GM19328 (cell line): Measurements from ENCODE around the gene SKA3.
"Not testable (repeated sequence)": the region's sequence is repeated elsewhere in the genome, so short reads cannot be mapped to it uniquely, and the experiment has no call there.

Source experiments
- ATAC-seq: cut with Tn5 transposase; IDR thresholded peaks from one replicate; pipeline ENCODE4 v1.9.1; 2021; ENCODE audit warnings: mild to moderate bottlenecking, moderate library complexity; ENCODE audit not compliant: unreplicated experiment

The SKA3 gene

DNA sequence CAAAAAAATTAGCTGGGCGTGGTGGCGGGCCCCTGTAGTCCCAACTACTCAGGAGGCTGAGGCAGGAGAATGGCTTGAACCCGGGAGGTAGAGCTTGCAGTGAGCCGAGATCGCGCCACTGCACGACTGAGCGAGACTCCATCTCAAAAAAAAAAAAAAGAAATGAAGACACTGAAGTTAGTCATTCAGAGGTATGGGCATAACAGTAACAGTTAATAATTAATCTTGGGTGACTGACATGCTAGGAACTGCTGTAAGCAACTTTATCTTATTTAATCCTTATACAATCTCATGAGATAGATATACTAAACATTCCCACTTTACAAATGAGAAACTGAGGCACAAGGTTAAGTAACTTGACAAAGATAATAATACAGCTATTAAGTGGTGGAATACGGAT is 4.9 kb downstream of the SKA3 start:
- no peak for ATAC-seq

DNA sequence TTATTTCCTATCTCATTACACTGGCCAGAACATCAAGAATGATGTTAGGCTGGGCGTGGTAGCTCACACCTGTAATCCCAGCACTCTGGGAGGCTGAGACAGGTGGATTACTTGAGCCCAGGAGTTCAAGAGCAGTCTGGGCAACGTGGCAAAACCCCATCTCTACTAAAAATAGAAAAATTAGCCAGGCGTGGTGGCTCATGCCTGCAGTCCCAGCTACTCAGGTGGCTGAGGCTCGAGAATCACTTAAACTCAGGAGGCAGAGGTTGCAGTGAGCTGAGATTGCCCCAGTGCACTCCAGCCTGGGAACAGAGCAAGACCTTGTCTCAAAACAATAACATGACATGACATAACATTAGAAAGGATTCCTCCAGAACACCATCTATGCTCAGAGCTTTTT is 10.7 kb downstream of the SKA3 start:
- not testable (repeated sequence) for ATAC-seq

GRCh38 chr13:21164631-21165030 is 11.7 kb downstream of the SKA3 start:
- no peak for ATAC-seq

DNA sequence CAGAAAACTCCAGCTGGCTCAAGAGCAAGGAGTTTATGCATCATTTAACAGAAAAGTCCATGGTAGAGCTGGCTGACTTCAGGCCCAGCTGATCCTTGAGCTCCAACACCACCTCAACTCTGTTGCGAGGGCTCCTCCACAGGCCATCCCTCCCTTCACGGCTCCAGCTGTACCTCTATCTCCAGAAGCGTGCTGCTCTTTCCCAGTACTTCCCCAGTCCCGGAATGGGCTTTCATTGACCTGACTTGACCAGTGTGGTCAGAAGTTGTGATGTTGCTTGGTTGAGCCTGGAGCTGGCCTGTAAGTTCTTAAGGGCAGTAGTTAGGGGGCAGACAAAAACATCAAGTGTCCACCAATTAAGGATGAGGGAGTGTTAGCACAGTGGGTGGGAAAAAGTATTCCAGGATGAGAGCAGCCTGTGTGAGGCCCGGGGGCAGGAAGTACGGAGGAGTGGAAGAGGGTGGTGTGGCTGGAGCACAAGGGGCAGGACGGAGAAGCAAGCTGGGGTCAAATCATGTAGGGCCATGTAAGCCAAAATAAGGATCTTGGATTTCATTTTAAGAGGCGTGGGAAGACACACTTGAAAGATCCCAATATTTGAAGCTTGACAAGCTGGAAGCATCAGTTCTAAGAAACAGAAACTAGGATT is 24.0 kb downstream of the SKA3 start:
- no peak for ATAC-seq

DNA sequence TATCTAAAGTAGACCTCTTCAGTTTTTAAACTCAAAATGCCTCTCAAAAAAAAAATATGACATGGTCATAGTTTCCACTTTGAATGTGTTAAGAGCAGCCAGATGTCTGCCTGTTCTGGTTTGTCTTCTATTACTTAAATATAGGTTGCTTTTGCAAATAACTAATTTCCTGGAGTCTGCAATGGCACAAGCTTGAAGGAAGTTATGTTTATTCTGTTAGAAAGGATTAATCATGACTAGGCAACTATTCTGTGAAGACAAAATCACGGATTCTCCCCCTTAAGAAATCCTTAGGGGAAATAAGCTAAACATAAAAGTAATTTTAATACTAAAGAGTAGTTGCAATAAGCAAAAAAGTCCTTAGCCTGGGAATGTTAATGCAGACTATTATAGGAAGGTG is 26.3 kb downstream of the SKA3 start:
- ATAC-seq, result no peak

- ATAC-seq, result no peak
Measured at GRCh38 chr13:21149568-21149967, 26.8 kb downstream of the SKA3 start.

DNA sequence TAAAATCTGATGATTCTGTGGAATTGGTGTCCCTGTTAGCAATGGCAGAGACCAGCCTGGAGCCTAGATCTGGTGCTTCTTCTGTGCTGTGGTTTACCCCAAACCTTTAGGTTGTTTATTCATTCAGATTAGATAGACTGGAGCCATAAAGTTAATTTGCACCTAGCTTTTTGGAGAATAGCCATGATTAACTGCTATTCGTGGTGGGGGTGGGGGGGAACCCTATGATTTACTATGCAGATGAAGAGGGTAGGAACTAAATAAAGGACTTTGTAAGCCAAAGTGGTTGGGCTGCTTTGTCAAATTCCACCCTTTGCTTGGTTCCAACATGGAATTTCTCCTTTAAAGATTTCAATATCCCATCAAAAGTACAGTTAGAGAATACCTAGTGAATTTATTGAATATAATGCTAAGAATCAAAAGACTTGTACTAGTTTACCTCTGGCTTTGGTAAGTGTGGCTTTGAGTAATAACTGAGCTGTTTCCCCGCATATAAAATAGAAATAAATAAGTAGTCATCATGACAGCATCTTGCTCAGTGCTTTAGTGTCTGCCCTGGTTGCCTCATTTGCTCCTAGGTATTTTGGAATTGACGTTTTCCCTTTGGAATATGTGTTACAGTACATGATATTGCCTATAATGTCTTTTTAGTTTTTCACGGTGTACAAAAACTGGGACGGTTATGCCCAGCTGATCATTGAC is 27.6 kb downstream of the SKA3 start:
- no peak for ATAC-seq

DNA sequence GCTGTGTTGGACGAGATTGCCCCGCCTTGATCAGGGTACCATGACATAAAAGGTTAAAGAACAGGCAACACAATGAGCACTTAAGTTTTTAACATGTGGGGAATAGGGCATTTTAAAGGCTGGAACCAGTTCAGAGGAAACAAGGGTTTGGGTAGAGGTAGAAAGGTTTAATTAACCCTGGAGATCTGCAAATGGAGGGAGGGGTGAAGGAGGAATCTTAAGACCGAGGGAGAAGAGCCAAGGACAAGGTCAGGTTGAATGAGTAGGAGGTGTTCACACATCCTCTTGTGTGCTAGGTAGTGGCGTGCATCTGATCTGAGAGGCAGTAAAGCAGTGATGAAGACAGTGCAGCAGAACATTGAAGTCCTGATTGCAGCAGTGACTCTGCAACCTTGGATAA is 28.5 kb downstream of the SKA3 start:
- ATAC-seq, result no peak

- ATAC-seq, result no peak
Measured at GRCh38 chr13:21142766-21143165, 33.6 kb downstream of the SKA3 start.

GRCh38 chr13:21139374-21139773 is 37.0 kb downstream of the SKA3 start:
- ATAC-seq, result no peak

DNA sequence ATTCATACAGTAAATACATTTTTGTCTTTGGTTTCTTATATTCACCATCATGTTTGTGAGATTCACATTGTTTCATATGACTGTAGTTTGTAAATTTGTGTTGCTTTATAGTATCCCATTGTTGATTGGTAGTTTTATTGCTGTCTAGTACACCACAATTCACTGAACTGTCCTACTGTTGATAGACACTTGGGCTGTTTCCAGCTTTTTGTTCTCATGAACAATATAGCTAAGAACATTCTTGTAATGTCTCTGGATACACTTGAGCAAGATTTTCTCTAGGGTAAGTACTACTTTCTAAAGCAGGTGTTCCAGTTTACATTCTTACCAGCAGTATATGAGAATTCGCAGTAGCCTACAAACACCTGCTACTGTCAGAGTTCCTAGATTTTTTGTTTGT is 37.8 kb downstream of the SKA3 start:
- ATAC-seq, result no peak

DNA sequence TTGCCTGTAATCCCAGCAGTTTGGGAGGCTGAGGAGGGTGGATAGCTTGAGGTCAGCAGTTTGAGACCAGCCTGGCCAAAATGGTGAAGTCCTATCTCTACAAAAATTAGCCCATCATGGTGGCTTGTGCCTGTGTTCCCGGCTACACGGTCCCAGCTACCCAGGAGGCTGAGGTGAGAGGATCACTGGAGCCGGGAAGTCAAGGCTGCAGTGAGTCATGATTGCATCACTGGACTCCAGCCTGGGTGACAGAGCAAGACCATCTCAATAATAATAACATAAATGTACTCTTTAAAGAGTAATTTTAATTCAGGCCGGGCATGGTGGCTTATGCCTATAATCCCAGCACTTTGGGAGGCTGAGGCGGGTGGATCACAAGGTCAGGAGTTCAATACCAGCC is 38.7 kb downstream of the SKA3 start:
- no peak for ATAC-seq

- ATAC-seq, result not testable (repeated sequence)
Measured at GRCh38 chr13:21135833-21136232, 40.5 kb downstream of the SKA3 start.

GRCh38 chr13:21134475-21134874 is 41.9 kb downstream of the SKA3 start:
- ATAC-seq, result no peak

GRCh38 chr13:21133077-21133476 is 43.3 kb downstream of the SKA3 start:
- ATAC-seq, result no peak

DNA sequence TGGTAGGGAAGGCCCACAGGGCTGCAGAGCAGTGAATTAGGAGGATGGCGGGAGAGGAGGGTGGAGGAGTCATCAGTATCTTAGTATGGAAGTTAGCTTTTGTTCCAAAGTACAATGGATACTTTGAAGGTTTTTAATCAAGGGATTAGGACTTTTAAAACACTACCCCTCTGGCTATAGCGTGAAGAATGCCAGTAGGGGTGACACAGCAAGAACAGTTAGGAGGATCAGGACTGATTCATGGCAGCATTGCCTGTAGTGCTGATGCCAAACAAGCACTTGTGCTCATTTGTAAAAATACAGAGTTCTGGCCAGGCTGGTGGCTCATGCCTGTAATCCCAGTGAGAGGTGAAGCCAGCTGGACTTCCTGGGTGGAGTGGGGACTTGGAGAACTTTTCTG is 46.2 kb downstream of the SKA3 start:
- ATAC-seq, result no peak

- ATAC-seq, result no peak
Measured at GRCh38 chr13:21124852-21125251, 51.5 kb downstream of the SKA3 start.

DNA sequence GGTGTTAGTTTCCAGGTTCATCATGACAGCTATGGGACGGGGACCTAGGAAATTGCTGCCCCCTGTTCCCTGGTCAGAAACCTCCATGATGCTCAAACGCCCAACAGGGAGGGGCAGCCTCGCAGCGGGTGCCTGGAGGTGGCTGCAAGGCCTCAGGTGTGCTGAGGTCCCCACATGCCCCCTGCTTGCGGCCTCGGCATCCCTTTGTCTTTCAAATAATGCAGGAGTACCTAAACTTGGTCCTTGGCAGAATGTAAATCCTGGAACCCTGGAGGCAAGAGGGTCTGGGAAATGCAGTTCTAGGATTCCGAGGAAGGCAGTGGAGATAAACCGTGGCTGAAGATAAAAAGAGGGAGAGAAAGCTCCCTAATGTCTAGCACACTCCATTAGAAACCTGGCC is 52.4 kb downstream of the SKA3 start:
- ATAC-seq, result no peak

GRCh38 chr13:21121616-21122015 is 54.7 kb downstream of the SKA3 start:
- no peak for ATAC-seq

GRCh38 chr13:21120191-21120590 is 56.2 kb downstream of the SKA3 start:
- no peak for ATAC-seq

DNA sequence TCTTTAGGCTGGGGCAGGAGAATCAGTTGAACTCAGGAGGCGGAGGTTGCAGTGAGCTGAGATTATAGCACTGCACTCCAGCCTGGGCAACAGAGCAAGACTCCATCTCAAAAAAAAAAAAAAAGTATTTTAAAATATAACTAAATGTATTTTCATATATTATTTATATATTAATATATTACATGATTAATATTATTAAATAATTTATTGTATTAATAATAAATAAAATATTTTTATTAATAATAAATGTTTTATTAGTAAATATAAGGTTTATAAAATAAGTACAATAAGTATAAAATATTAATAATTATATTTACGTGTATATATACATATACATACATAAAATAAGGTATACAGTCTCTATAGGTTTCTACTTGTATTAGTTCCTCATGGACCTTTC is 56.8 kb downstream of the SKA3 start:
- no peak for ATAC-seq

- ATAC-seq, result no peak
Measured at GRCh38 chr13:21118180-21118579, 58.2 kb downstream of the SKA3 start.
